HepG2 (cell line): ENCODE data around the gene RASSF10.

Experiments
- POLR2AphosphoS5 ChIP-seq: IDR thresholded peaks from 2 replicates; pipeline ENCODE4 v1.6.1; 2012; ENCODE audit warnings: low read depth, low read length
- TF ChIP-seq, protein P1 (sequence below): sonication (generic); formaldehyde crosslinking; IDR thresholded peaks from 2 replicates; pipeline ENCODE4 v1.5.0; 2020; ENCODE audit warnings: mild to moderate bottlenecking, missing genetic modification reagents, moderate library complexity

GRCh38 chr11:13031349-13031748 lies 22.2 kb downstream of the RASSF10 start:
- TF ChIP-seq POLR2AphosphoS5 = no peak
- TF ChIP-seq, protein P1, sequence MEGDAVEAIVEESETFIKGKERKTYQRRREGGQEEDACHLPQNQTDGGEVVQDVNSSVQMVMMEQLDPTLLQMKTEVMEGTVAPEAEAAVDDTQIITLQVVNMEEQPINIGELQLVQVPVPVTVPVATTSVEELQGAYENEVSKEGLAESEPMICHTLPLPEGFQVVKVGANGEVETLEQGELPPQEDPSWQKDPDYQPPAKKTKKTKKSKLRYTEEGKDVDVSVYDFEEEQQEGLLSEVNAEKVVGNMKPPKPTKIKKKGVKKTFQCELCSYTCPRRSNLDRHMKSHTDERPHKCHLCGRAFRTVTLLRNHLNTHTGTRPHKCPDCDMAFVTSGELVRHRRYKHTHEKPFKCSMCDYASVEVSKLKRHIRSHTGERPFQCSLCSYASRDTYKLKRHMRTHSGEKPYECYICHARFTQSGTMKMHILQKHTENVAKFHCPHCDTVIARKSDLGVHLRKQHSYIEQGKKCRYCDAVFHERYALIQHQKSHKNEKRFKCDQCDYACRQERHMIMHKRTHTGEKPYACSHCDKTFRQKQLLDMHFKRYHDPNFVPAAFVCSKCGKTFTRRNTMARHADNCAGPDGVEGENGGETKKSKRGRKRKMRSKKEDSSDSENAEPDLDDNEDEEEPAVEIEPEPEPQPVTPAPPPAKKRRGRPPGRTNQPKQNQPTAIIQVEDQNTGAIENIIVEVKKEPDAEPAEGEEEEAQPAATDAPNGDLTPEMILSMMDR (CRISPR knock-in tag) = no peak
